GM19043 (cell line): ENCODE data around the gene ERRFI1.
"Not testable (repeated sequence)": the region's sequence is repeated elsewhere in the genome, so short reads cannot be mapped to it uniquely, and the experiment has no call there.

Experiments
- ATAC-seq: cut with Tn5 transposase; IDR thresholded peaks from one replicate; pipeline ENCODE4 v1.9.1; 2021; ENCODE audit warnings: low read depth; ENCODE audit not compliant: unreplicated experiment

The ERRFI1 gene

GRCh38 chr1:8026153-8026975, at the start of gene ERRFI1:
Gene ERRFI1 (minus strand): TSS chr1:8026309. CDS start chr1:8015619, 10,690 bp downstream.
- ATAC-seq: peak; percentile 86

GRCh38 chr1:8075511-8076051, 49.5 kb upstream of the ERRFI1 start:
- ATAC-seq: no peak

- no peak for ATAC-seq
Measured at GRCh38 chr1:8073112-8073855, 47.2 kb upstream of the ERRFI1 start.

- no peak for ATAC-seq
Measured at GRCh38 chr1:8070381-8070811, 44.3 kb upstream of the ERRFI1 start.

- ATAC-seq: not testable (repeated sequence)
Measured at GRCh38 chr1:8069614-8070320, 43.7 kb upstream of the ERRFI1 start.

GRCh38 chr1:8065369-8065768, 39.3 kb upstream of the ERRFI1 start:
- no peak for ATAC-seq

- ATAC-seq: no peak
Measured at GRCh38 chr1:8063298-8064036, 37.4 kb upstream of the ERRFI1 start.

- ATAC-seq: no peak
Measured at GRCh38 chr1:8062861-8063260, 36.8 kb upstream of the ERRFI1 start.

GRCh38 chr1:8061673-8062386, 35.7 kb upstream of the ERRFI1 start:
- ATAC-seq: no peak

- ATAC-seq: no peak
Measured at GRCh38 chr1:8061210-8061609, 35.1 kb upstream of the ERRFI1 start.

GRCh38 chr1:8059161-8059622, 33.1 kb upstream of the ERRFI1 start:
- no peak for ATAC-seq

GRCh38 chr1:8057779-8058178, 31.7 kb upstream of the ERRFI1 start:
- ATAC-seq: not testable (repeated sequence)

GRCh38 chr1:8055973-8056372, 29.9 kb upstream of the ERRFI1 start:
- no peak for ATAC-seq

GRCh38 chr1:8053878-8054567, 27.9 kb upstream of the ERRFI1 start:
- no peak for ATAC-seq

GRCh38 chr1:8051650-8052049, 25.5 kb upstream of the ERRFI1 start:
- ATAC-seq: no peak

- not testable (repeated sequence) for ATAC-seq
Measured at GRCh38 chr1:8049229-8049628, 23.1 kb upstream of the ERRFI1 start.

- no peak for ATAC-seq
Measured at GRCh38 chr1:8047686-8048445, 21.8 kb upstream of the ERRFI1 start.

GRCh38 chr1:8047112-8047511, 21.0 kb upstream of the ERRFI1 start:
- ATAC-seq: no peak
